PFSK-1 (cell line): Measurements from ENCODE around the gene ZDHHC7.

Experiments
- POLR2AphosphoS5 ChIP-seq: IDR thresholded peaks from 2 replicates; pipeline ENCODE4 v1.6.1; 2012; ENCODE audit warnings: low read depth, mild to moderate bottlenecking, control low read depth, low read length, moderate library complexity
- SIN3A ChIP-seq: IDR thresholded peaks from 2 replicates; pipeline ENCODE4 v1.6.1; 2012; ENCODE audit warnings: mild to moderate bottlenecking, low read length, moderate library complexity, borderline replicate concordance; ENCODE audit not compliant: insufficient read depth
- TF ChIP-seq, protein P1 (sequence below), 2 experiments: IDR thresholded peaks; 2 replicates each; pipeline versions ENCODE4 v1.6.1 to v1.8.0; 2011 to 2012; ENCODE audit warnings: low read depth in 2 of 2, low read length in 2 of 2, control low read depth in 1 of 2, inconsistent platforms in 1 of 2, mild to moderate bottlenecking in 1 of 2, moderate library complexity in 1 of 2; ENCODE audit not compliant: insufficient read depth in 1 of 2

DNA sequence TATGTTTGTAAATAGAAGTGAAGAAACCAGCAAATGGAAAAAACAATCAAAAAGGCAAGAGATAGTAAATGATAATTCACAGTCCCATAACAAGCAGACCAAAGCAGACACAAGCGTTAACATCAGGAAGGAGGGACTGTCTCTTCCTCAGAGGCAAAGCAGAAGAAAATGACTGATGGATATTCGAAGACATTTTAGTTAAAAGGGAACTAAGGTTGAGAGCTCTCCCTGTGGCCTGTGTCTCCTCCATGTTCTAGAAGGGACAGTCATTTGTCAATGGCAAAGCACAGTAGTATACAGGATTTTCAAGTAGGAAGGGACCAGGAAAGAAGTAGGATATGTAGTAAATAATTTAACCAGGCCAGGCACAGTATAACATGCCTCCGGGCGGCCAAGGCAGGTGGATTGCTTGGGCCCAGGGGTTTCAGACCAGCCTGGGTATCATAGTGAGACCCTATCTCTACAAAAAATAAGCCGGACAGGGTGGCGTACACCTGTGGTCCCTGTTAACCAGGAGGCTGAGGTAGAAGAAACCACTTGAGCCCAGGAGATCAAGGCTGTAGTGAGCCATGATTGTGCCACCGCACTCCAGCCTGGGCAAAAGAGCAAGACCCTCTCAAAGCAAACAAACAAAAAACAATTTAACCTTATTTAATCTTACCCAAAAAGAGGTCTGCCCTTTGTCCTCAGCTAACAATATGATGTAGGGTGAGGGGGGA, 3.7 kb downstream of the ZDHHC7 start:
- TF ChIP-seq, protein P1, sequence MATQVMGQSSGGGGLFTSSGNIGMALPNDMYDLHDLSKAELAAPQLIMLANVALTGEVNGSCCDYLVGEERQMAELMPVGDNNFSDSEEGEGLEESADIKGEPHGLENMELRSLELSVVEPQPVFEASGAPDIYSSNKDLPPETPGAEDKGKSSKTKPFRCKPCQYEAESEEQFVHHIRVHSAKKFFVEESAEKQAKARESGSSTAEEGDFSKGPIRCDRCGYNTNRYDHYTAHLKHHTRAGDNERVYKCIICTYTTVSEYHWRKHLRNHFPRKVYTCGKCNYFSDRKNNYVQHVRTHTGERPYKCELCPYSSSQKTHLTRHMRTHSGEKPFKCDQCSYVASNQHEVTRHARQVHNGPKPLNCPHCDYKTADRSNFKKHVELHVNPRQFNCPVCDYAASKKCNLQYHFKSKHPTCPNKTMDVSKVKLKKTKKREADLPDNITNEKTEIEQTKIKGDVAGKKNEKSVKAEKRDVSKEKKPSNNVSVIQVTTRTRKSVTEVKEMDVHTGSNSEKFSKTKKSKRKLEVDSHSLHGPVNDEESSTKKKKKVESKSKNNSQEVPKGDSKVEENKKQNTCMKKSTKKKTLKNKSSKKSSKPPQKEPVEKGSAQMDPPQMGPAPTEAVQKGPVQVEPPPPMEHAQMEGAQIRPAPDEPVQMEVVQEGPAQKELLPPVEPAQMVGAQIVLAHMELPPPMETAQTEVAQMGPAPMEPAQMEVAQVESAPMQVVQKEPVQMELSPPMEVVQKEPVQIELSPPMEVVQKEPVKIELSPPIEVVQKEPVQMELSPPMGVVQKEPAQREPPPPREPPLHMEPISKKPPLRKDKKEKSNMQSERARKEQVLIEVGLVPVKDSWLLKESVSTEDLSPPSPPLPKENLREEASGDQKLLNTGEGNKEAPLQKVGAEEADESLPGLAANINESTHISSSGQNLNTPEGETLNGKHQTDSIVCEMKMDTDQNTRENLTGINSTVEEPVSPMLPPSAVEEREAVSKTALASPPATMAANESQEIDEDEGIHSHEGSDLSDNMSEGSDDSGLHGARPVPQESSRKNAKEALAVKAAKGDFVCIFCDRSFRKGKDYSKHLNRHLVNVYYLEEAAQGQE (IDR thresholded peaks at IDR 0.05; ENCODE audit: insufficient read depth in 1 of 2, low read depth in 2 of 2, low read length in 2 of 2) = no peak
- TF ChIP-seq POLR2AphosphoS5 (no peak), SIN3A (no peak)
